Astrocyte of the cerebellum (primary cell): Measurements from ENCODE around the gene NTNG1.

Experiments used
- DNase-seq: peaks from one replicate; pipeline ENCODE4 v3.0.0-alpha.2; 2011; ENCODE audit warnings: low read depth
- H3K4me3 ChIP-seq: 2 replicates; pipeline ENCODE4 v1.5.1; 2011; ENCODE audit warnings: mild to moderate bottlenecking, low read depth, low read length, moderate library complexity
- CTCF ChIP-seq: IDR thresholded peaks from 2 replicates; pipeline ENCODE4 v1.5.1; 2012; ENCODE audit warnings: low read length, low read depth, moderate library complexity, mild to moderate bottlenecking; ENCODE audit errors: missing control alignments
- in situ Hi-C: cut with HindIII; loops from 2 replicates; pipeline ENCODE4 v1.10.0; 2017; ENCODE audit warnings: low sequenced_read_pairs

The NTNG1 gene

DNA sequence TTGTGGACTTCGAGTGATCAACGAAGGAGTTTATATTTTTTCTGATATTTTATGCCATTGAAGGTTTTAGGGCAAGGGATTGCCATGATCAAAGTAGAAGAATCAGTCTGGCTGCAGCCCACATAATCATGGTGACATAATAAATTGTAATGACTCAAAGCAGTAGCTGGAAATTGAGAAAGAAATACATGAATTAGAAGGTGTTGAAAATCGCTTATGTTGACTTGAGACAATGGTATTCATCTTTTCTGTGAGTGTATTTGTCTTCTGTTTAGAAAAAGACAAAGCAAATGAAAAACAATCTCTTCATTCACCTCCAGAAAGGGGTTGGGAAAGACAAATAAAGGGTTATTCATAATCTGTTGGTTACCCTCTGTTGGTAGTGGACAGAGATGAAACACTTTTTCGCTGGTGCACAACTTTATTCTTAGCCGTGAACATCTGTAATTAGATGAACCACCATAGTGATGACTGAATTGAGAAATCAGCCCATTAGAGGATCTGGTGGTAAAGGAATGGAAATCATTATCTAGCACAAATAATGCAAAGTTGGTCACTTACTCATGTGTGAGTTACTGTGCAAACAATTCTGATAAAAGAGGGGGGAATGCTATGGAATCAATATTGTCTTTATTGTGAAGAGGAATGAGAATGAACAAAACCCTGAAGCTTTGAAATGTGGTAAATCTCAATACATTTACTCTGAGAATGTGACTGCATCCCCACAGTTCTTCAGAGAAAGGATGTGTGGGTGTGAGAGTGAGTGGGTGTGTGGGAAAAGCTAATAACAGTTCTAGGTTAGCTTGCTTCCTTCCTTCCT is 121.8 kb downstream of the NTNG1 start:
- in situ Hi-C loops: no loop called here
- H3K4me3 ChIP-seq: no peak overlapping the region
- no peak for TF ChIP-seq CTCF
- no peak for DNase-seq

GRCh38 chr1:107263291-107263915 is 122.6 kb downstream of the NTNG1 start:
- no peak for DNase-seq
- TF ChIP-seq CTCF: no peak
- in situ Hi-C loops: no loop called here
- H3K4me3 ChIP-seq: no peak overlapping the region

DNA sequence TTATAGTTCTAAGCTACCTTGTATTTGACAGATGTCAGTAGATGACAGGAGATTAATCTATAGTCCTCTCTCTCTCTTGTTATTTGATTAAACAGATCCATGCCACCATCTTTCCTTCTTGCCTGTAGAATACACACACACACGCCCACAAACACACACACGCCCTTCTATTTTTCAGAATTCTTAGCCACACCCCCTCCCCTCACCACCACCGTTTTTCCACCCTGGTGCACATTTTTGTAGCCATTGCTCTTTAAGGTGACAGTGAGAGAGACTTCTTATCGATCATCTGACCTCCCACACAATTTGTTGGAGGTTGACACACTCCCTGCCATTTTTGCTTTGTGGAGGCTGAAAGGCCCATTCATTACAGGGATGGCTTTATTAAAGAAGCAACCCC is 123.2 kb downstream of the NTNG1 start:
- in situ Hi-C loops: no loop called here
- TF ChIP-seq CTCF: no peak
- no peak for DNase-seq

DNA sequence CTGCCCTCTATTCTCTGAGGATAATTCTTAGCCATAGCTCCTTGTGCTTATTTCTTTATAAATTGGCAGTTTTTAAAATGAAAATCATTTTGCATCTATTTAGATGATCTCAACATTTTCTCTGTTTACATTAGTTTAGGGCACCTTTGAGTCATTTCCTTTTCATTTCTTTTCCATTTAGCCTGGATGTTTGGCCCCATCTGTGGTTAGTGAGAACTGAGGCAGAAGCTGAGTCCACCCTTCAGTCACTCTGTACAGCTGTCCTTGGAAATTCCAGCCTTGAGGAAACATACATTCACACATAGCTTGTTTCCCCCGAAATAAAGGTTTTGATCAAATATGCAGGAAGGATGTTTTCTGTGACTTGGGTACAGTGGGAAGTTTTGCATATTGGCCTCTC is 123.7 kb downstream of the NTNG1 start:
- in situ Hi-C loops: no loop called here
- no peak overlapping the region for H3K4me3 ChIP-seq
- TF ChIP-seq CTCF: no peak
- no peak for DNase-seq

More for the DNA sequence above, 123.2 kb downstream of the NTNG1 start:
- no peak overlapping the region for H3K4me3 ChIP-seq

GRCh38 chr1:107267489-107267888 is 126.7 kb downstream of the NTNG1 start:
- no peak overlapping the region for H3K4me3 ChIP-seq
- in situ Hi-C loops: no loop called here
- TF ChIP-seq CTCF: no peak
- DNase-seq: no peak

DNA sequence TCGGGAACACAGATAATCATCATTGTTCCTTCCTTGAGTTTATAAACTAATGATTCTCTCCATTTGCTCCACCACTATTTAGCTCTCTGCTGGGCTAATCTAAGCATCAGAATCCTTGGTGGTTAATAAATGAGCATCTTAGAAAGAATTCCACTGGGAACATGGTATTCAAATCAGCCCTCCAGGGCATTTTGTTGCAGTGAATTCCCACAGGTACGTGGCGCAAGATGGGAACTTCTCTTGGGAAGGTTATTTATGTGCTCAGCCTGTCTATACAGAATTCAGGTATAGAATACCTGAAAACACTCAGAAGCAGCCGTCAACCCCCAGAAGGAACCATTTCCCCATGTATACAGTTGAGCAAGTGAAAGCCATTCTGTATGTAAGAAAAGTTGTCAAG is 131.5 kb downstream of the NTNG1 start:
- no peak for DNase-seq
- H3K4me3 ChIP-seq: no peak overlapping the region
- in situ Hi-C loops: no loop called here
- no peak for TF ChIP-seq CTCF
